ENCODE measurements around the gene ITGA3. TPM values are rescaled to one million over a fixed set of nuclear protein-coding genes. Genes with fewer than 3 reads are reported as not detected.
A peak's percentile ranks its signal among the peaks of the same experiment; 100 is the strongest.

Gene ITGA3
- total RNA-seq, 2 experiments from 2014 or later = 10.3 to 11.3 TPM

- ATAC-seq (peak; percentile 74), DNase-seq (peak; percentile 79)
- peaks cover 14% of the 10 kb centered on the region for H3K4me1 Mint-ChIP-seq
- no peak overlapping the region for H3K27ac Mint-ChIP-seq
- peaks cover 26% of the 10 kb centered on the region for H3K27me3 Mint-ChIP-seq
- no peak overlapping the region for H3K4me3 Mint-ChIP-seq
- no peaks in the 10 kb centered on the region for H3K36me3 Mint-ChIP-seq
- peaks cover 3% of the 10 kb centered on the region for H3K9me3 Mint-ChIP-seq (ENCODE audit: low read depth)
- CTCF ChIA-PET = interaction anchor here (0.6 to 9.0 kb wide), 10 partner anchors 9 to 280 kb away, joined by 3 to 149 read pairs (median 4); partner anchors contain the start of genes ITGA3 and PDK2
These were observed 29.1 kb upstream of the ITGA3 start for GRCh38 chr17:50026837-50027171.

DNA sequence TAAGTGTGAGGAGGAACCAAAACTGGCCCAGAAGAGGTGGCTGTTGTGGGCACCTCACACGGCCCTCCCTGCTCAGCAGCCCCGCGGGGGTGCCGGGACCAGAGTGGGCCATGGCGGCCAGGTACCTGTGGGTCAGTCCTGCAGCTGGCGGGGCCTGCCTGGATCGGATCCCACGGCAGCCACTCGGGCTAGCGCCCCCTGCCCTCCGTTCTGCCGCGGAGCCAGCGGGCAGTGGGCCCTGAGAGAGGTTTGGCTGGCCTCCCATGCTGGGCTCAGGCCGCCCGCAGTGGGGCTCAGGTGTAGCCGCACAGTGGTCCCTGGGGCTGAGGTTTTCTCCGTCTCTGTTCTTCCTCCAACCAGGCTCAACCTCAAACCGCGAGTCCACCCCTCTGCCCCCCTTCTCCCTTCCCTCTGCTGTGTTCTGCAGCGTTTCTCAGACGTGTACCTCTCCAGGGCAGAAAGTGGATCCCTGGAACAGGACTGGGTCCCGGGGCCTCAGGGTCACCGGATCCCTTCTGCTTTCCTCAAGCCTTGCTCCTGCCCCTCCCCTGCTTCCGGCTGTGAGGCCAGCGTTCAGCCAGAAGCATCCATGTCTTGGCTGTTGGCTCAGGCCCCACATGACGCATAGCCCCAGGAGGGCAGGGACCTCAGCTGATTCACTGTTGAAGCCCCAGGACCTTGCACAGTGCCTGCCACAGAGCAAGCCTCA is 28.6 kb upstream of the ITGA3 start:
- DNase-seq = no peak
- H3K36me3 Mint-ChIP-seq = no peaks in the 10 kb centered on the region
- no peak overlapping the region for H3K4me3 Mint-ChIP-seq
- no peak overlapping the region for H3K27ac Mint-ChIP-seq
- H3K9me3 Mint-ChIP-seq (ENCODE audit: low read depth) = peaks cover 3% of the 10 kb centered on the region
- peaks cover 14% of the 10 kb centered on the region for H3K4me1 Mint-ChIP-seq
- ATAC-seq = peak; percentile 53
- peaks cover 28% of the 10 kb centered on the region for H3K27me3 Mint-ChIP-seq
- CTCF ChIA-PET = interaction anchor here (0.6 to 9.0 kb wide), 13 partner anchors 8 to 281 kb away, joined by 3 to 149 read pairs (median 4); partner anchors contain the start of genes ITGA3 and PDK2

DNA sequence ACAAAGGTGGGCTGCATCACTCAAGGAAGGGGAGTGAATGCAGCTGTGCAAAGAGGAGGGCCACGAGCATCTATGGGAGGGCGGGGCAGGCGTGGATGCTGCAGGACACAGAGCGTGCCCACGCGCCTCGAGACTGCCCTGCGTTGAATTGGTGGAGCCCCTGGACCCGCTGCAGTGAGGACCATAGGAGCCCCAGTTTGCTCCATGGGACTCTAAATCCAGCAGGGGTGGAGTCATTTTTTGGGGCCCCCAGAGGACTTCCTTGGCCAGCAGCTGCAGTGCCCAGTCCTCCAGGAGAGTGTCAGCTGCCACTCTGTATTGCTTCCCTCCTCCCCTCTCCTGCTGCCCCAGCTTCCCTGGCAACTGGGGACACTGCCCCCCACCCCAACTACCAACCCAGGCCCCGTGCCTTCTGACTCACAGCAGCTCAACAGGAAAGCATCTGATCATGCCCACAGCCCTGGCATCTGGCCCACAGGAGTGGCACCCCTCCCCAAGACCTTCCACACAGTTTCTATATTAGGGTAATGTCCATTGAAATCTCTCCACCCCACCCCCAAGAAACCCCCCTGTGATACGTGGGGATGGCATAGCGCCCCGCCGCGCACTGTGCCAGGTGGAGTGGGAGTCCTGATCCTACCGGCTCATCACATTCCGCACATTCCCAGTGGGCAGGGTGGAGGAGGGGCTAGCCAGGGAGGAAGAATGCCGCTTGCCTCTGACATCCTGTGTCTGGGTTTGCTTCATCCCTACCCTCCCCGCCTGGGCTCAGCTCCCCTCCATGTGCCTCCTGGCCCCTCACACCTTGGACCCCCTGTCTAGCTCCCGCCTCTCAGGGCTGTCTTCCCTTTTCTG is 27.8 kb upstream of the ITGA3 start:
- H3K9me3 Mint-ChIP-seq (ENCODE audit: low read depth) = peaks cover 3% of the 10 kb centered on the region
- peaks cover 14% of the 10 kb centered on the region for H3K4me1 Mint-ChIP-seq
- ATAC-seq (no peak), DNase-seq (no peak)
- H3K27me3 Mint-ChIP-seq = peaks cover 28% of the 10 kb centered on the region
- no peak overlapping the region for H3K27ac Mint-ChIP-seq
- H3K36me3 Mint-ChIP-seq = no peaks in the 10 kb centered on the region
- CTCF ChIA-PET = interaction anchor here (1.1 to 9.0 kb wide), 9 partner anchors 14 to 87 kb away, joined by 3 to 149 read pairs (median 4); partner anchors contain the start of genes ITGA3 and PDK2
- no peak overlapping the region for H3K4me3 Mint-ChIP-seq

DNA sequence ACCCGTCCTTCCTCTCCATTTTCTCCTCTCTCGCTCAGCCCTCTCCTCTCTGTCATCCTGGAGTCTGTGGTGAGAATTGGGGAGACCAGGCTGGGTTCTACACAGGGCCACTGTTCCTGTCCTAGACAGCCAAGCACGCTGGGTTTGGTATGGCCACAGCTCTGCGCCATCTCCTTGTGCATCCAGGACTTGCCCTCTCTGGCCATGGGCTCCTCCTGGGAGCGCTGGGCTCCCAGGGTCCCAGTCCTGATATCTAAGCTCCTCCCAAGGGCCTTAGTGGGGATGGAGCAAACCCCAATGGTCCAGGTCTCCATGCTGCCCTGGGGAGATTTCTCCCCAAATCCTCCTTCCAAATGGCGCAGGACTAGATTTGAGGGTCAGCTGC is 27.2 kb upstream of the ITGA3 start:
- H3K4me3 Mint-ChIP-seq = no peak overlapping the region
- H3K36me3 Mint-ChIP-seq = no peaks in the 10 kb centered on the region
- peaks cover 33% of the 10 kb centered on the region for H3K27me3 Mint-ChIP-seq

GRCh38 chr17:50029185-50029584 is 26.7 kb upstream of the ITGA3 start:
- Mint-ChIP-seq H3K27ac (no peak overlapping the region), H3K4me3 (no peak overlapping the region), H3K9me3 (ENCODE audit: low read depth) (peaks cover 3% of the 10 kb centered on the region), H3K27me3 (peaks cover 35% of the 10 kb centered on the region), H3K4me1 (peaks cover 14% of the 10 kb centered on the region), H3K36me3 (no peaks in the 10 kb centered on the region)
- ATAC-seq = no peak
- CTCF ChIA-PET = interaction anchor here (0.6 to 9.0 kb wide), 7 partner anchors 19 to 67 kb away, joined by 3 to 149 read pairs (median 11); partner anchors contain the start of genes ITGA3 and PDK2
- DNase-seq = no peak

More for the DNA sequence above, 27.2 kb upstream of the ITGA3 start:
- H3K27ac Mint-ChIP-seq = no peak overlapping the region
- peaks cover 14% of the 10 kb centered on the region for H3K4me1 Mint-ChIP-seq
- CTCF ChIA-PET = interaction anchor here (1.1 to 9.0 kb wide), 7 partner anchors 20 to 86 kb away, joined by 3 to 149 read pairs (median 5); partner anchors contain the start of genes ITGA3 and PDK2
- ATAC-seq = no peak
- peaks cover 3% of the 10 kb centered on the region for H3K9me3 Mint-ChIP-seq (ENCODE audit: low read depth)
- DNase-seq = no peak

DNA sequence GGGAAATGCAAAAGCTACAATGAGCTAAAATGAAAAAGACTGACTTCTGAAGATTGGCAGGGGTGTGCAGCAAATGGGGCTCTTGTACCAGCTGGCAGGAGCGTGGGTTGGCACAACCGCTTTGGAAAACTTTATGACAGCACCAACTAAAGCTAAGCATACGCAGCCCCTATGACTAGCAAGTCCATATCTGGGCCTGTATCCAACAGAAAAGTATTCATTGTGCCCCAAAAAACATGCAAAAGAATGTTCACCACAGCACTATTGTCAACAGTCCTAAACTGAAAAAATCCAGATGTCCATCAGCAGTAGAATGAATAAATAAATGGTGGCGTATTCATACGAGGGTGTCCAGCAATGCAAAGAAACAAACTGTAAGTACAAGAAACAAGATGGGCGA is 22.6 kb upstream of the ITGA3 start:
- Mint-ChIP-seq H3K9me3 (ENCODE audit: low read depth) (no peaks in the 10 kb centered on the region), H3K4me3 (no peak overlapping the region), H3K36me3 (no peaks in the 10 kb centered on the region), H3K4me1 (peaks cover 2% of the 10 kb centered on the region), H3K27ac (no peak overlapping the region), H3K27me3 (peaks cover 36% of the 10 kb centered on the region)
- ATAC-seq (no peak), DNase-seq (no peak)
- CTCF ChIA-PET = interaction anchor here (9.0 kb wide), 1 partner anchor 54 kb away, joined by 149 read pairs; no protein-coding TSS in a partner anchor

DNA sequence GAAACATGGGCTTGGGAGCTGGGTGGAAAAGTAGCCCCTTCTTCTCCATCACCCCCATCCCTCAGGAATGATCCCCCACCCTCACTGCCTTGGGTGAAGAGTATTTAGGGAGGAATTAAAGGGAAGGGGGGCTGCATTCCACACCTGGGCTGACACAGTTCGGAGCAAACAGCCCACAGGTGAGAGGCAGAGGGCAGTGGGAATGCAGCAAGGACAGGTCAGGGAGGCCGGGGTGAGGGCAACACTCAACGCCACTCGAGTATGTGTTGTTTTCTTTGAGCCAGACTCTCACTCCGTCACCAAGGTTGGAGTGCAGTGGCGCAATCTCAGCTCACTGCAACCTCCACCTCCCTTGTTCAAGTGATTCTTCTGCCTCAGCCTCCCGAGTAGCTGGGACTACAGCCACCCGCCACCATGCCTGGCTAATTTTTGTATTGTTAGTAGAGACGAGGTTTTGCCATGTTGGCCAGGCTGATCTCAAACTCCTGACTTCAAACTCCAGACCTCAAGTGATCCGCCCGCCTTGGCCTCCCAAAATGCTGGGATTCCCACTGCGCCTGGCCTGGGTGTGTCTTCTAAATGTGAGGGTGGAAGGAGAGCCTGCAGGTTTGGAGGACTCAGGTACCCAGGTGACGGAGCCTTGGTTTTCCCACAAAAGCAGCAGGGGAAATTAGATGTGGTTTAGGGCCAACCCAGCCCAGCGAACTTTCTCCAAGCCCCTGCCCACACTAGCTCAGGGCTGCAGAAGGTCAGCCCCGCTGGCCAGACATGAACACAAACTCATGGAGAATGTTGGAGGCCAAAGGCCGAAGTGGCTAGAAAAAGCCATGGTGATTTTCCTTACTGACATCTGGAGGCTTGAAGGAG is 21.2 kb upstream of the ITGA3 start:
- Mint-ChIP-seq H3K4me3 (no peak overlapping the region), H3K27me3 (peaks cover 32% of the 10 kb centered on the region), H3K9me3 (ENCODE audit: low read depth) (no peaks in the 10 kb centered on the region), H3K4me1 (no peaks in the 10 kb centered on the region), H3K27ac (no peak overlapping the region), H3K36me3 (no peaks in the 10 kb centered on the region)
- no peak for DNase-seq
- ATAC-seq = no peak
- CTCF ChIA-PET = interaction anchor here (0.8 to 2.1 kb wide), 6 partner anchors 8 to 60 kb away, joined by 3 to 6 read pairs (median 4); partner anchors contain the start of genes ITGA3 and PDK2

DNA sequence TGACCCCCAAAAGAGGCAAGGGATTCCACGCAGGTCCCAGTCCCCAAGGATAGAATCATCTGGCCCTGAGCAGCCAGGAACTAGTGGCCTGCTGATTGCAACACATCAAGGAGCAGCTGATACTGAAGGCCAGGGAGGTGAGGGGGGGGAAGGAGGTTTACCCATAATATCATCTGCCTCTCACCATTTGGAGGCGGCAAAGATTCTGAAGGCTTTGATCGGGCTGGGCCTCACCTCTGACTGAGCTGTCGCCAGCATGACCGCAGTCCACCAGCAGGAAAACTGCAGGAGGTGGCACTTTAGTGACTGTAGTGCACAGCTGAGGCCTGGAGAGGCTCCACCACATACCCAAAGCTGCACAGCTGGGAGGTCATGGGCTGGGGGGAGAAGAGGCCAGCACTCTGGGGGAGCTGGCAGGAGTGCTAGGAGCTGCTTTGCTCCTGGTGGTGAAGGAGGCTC is 20.5 kb upstream of the ITGA3 start:
- Mint-ChIP-seq H3K4me1 (no peaks in the 10 kb centered on the region), H3K27ac (no peak overlapping the region), H3K9me3 (ENCODE audit: low read depth) (no peaks in the 10 kb centered on the region), H3K27me3 (peaks cover 29% of the 10 kb centered on the region), H3K36me3 (no peaks in the 10 kb centered on the region), H3K4me3 (no peak overlapping the region)
- CTCF ChIA-PET = interaction anchor here (0.8 to 2.1 kb wide), 6 partner anchors 8 to 59 kb away, joined by 3 to 6 read pairs (median 4); partner anchors contain the start of genes ITGA3 and PDK2
- DNase-seq = no peak
- ATAC-seq = no peak

DNA sequence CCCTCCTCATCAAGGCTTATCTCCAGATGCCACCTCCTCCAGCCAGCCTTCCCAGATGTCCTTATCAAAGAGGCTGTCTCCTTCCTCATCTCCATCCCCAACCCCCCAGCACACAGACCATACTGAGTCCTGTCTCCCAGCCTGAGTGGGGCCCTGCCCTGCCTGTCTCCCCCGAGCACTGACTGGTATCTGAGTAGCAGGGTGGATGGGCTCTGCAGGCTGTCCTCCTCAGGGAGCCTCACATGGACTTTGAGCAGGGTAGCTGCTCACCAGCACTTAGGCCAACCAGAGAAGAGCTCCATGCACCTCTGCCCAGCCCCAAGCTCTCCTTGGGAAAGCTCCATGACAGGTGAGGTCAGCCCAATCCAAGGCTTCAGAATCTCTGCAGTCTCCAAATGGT is 20.0 kb upstream of the ITGA3 start:
- no peak for DNase-seq

DNA sequence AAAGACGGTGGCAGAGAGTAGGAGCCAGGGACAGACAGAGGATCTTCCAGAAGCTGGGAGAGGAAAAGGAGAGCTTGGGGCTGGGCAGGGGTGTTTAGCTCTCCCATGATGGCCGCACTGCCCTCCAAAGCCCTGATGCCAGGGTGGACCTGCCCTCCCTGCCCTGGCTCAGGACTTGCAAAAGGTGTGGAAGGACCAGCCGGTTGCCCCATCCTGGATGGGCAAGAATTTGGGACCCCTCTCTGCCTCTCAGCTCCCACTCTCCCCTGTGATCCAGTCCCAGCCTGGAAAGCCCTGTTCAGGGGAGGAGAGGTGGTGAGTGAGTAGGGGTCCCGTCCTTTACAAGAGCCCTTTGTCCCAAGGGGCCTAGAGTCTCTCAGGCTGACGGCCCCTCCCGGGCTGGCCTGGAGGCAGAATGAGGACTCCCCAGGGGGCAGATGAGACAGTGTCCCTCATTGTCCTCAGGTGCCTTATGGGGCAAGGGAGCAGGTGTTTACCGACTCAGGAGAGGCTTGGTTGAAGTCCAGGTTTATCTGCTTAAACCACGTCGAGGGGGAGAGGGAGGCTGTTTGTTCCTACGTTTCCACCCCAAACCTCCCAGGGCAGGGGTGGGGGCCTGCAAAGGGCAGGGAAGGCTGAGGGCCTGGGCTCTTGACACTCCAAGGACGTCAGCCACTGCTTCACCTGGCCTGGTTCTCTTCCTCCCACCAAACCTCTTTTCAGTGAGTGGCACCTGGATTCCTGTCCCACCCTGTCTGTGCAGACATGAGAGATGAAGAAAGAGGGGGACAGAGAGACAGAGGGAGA is 19.3 kb upstream of the ITGA3 start:
- H3K9me3 Mint-ChIP-seq (ENCODE audit: low read depth) = no peaks in the 10 kb centered on the region
- no peak overlapping the region for H3K4me3 Mint-ChIP-seq
- DNase-seq = no peak
- CTCF ChIA-PET = interaction anchor here (1.0 to 2.1 kb wide), 3 partner anchors 10 to 58 kb away, joined by 4 to 6 read pairs (median 4); partner anchors contain the start of gene PDK2
- no peak overlapping the region for H3K27ac Mint-ChIP-seq
- no peaks in the 10 kb centered on the region for H3K36me3 Mint-ChIP-seq
- ATAC-seq = no peak
- H3K4me1 Mint-ChIP-seq = no peaks in the 10 kb centered on the region
- peaks cover 21% of the 10 kb centered on the region for H3K27me3 Mint-ChIP-seq

More for the DNA sequence above, 20.0 kb upstream of the ITGA3 start:
- ATAC-seq = no peak
- no peaks in the 10 kb centered on the region for H3K4me1 Mint-ChIP-seq
- peaks cover 25% of the 10 kb centered on the region for H3K27me3 Mint-ChIP-seq
- H3K27ac Mint-ChIP-seq = no peak overlapping the region
- no peak overlapping the region for H3K4me3 Mint-ChIP-seq
- CTCF ChIA-PET = interaction anchor here (1.0 to 2.1 kb wide), 4 partner anchors 9 to 58 kb away, joined by 3 to 6 read pairs (median 4); partner anchors contain the start of gene PDK2
- no peaks in the 10 kb centered on the region for H3K9me3 Mint-ChIP-seq (ENCODE audit: low read depth)
- no peaks in the 10 kb centered on the region for H3K36me3 Mint-ChIP-seq

DNA sequence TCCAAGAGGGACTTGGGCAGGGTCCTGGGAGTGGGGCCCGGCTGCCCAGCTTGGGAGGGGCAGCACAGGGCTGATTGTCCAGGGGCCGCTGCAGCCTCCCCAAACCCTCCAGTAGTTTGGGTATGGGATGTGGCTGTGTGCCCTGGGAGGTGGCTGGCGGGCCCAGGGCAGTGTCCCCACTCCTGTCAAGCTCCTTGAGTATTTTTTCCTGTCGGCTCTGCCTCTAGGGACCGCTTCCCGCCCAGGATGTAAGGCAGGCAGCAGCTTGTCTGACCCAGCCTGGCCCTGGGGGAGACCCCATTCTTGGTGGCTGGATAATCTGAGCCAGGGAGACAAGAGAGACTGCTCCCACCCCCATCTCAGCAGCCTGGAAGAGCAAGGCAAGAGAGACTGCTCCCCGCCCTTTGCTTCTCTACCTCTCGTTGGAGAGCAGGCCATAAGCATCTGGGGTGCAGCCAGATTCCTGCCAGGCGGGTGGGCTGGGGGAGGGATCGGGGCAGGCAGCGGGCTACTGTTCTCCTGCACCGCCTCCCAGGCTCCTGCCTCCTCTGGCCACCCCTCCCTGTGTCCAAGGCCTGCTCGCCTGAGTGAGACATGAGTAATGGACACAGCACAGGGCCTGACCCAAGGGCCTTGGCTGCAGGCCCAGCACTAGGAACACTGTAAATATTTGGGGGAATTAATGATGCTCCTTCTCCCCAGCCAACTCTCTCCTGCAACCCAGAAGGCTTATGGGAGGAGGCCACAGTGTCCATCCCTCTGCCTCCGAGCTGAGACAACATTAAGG is 18.4 kb upstream of the ITGA3 start:
- no peak for ATAC-seq
- Mint-ChIP-seq H3K27me3 (peaks cover 23% of the 10 kb centered on the region), H3K4me1 (no peaks in the 10 kb centered on the region), H3K4me3 (no peak overlapping the region), H3K36me3 (no peaks in the 10 kb centered on the region), H3K9me3 (ENCODE audit: low read depth) (no peaks in the 10 kb centered on the region), H3K27ac (no peak overlapping the region)
- CTCF ChIA-PET = interaction anchor here (1.0 to 1.2 kb wide), 2 partner anchors 30 to 50 kb away, joined by 4 read pairs; no protein-coding TSS in a partner anchor
- no peak for DNase-seq
